IgD-negative memory B cell (primary cell): ENCODE results near the gene FBXW5. TPM values are rescaled to one million over a fixed set of nuclear protein-coding genes. Genes with fewer than 3 reads are reported as not detected.
A peak's percentile ranks its signal among the peaks of the same experiment; 100 is the strongest.

ENCODE experiments used
- H3K27ac Mint-ChIP-seq, 3 donors: one replicate each; pipeline ENCODE4 v1.8.0; 2020 to 2022; ENCODE audit warnings: mild to moderate bottlenecking in 3 of 3, mixed read lengths in 3 of 3, moderate library complexity in 1 of 3
- H3K27me3 Mint-ChIP-seq: one replicate; pipeline ENCODE4 v1.8.0; 2021; ENCODE audit warnings: mixed read lengths
- H3K36me3 Mint-ChIP-seq: one replicate; pipeline ENCODE4 v1.8.0; 2020; ENCODE audit warnings: mild to moderate bottlenecking, mixed read lengths
- H3K4me1 Mint-ChIP-seq, 3 donors: one replicate each; pipeline ENCODE4 v1.8.0; 2020 to 2022; ENCODE audit warnings: mixed read lengths in 3 of 3, mild to moderate bottlenecking in 1 of 3
- H3K4me3 Mint-ChIP-seq, 4 donors: one replicate each; pipeline ENCODE4 v1.8.0; 2020 to 2022; ENCODE audit warnings: mild to moderate bottlenecking in 4 of 4, mixed read lengths in 4 of 4, moderate library complexity in 3 of 4
- H3K9me3 Mint-ChIP-seq, 3 donors: one replicate each; pipeline ENCODE4 v1.8.0; 2020 to 2021; ENCODE audit warnings: mixed read lengths in 3 of 3, mild to moderate bottlenecking in 1 of 3
- polyA plus RNA-seq: library from polyadenylated mRNA; unstranded; fragments of 300-500 nt; fragmentation: Illumina TruSeq; gene quantifications from one replicate; pipeline ENCODE4 v1.2.3, GENCODE V29; 2021

Gene FBXW5
- polyA plus RNA-seq, 1 donor from 2014 or later = 108 TPM

- Mint-ChIP-seq H3K4me3 (peak overlapping the region in 1 of 4 donors; percentile 60), H3K4me1 (peaks cover 0 to 5% (median 2%) of the 10 kb centered on the region in 3 donors), H3K27me3 (peaks cover 3% of the 10 kb centered on the region), H3K9me3 (no peaks in the 10 kb centered on the region), H3K27ac (peak overlapping the region in 1 of 3 donors; percentile 84), H3K36me3 (no peaks in the 10 kb centered on the region)
These were observed 15.8 kb upstream of the FBXW5 start for GRCh38 chr9:136960212-136960937.

GRCh38 chr9:136958898-136959850, 14.6 kb upstream of the FBXW5 start:
- Mint-ChIP-seq H3K36me3 (no peaks in the 10 kb centered on the region), H3K4me3 (peak overlapping the region in 1 of 4 donors; percentile 51), H3K9me3 (no peaks in the 10 kb centered on the region), H3K27me3 (peaks cover 3% of the 10 kb centered on the region), H3K27ac (no peak overlapping the region), H3K4me1 (no peaks in the 10 kb centered on the region)

- Mint-ChIP-seq H3K36me3 (no peaks in the 10 kb centered on the region), H3K27me3 (peaks cover 3% of the 10 kb centered on the region), H3K9me3 (no peaks in the 10 kb centered on the region), H3K27ac (no peak overlapping the region), H3K4me3 (peak overlapping the region in 1 of 4 donors; percentile 39), H3K4me1 (no peaks in the 10 kb centered on the region)
These were observed 13.9 kb upstream of the FBXW5 start for GRCh38 chr9:136958473-136958872.

GRCh38 chr9:136957901-136958300, 13.4 kb upstream of the FBXW5 start:
- Mint-ChIP-seq H3K27ac (no peak overlapping the region), H3K4me3 (no peak overlapping the region), H3K36me3 (no peaks in the 10 kb centered on the region), H3K4me1 (no peaks in the 10 kb centered on the region), H3K9me3 (no peaks in the 10 kb centered on the region), H3K27me3 (peaks cover 3% of the 10 kb centered on the region)

GRCh38 chr9:136957461-136957860, 12.9 kb upstream of the FBXW5 start:
- Mint-ChIP-seq H3K4me3 (no peak overlapping the region), H3K36me3 (no peaks in the 10 kb centered on the region), H3K27ac (no peak overlapping the region), H3K27me3 (peaks cover 3% of the 10 kb centered on the region), H3K4me1 (no peaks in the 10 kb centered on the region), H3K9me3 (no peaks in the 10 kb centered on the region)

GRCh38 chr9:136956604-136957003, 12.1 kb upstream of the FBXW5 start:
- Mint-ChIP-seq H3K27me3 (peaks cover 3% of the 10 kb centered on the region), H3K27ac (no peak overlapping the region), H3K9me3 (no peaks in the 10 kb centered on the region), H3K36me3 (no peaks in the 10 kb centered on the region), H3K4me3 (peak overlapping the region in 1 of 4 donors; percentile 13), H3K4me1 (no peaks in the 10 kb centered on the region)

- peak overlapping the region in 1 of 4 donors; percentile 13 for H3K4me3 Mint-ChIP-seq
These were observed 11.4 kb upstream of the FBXW5 start for GRCh38 chr9:136955943-136956335.

GRCh38 chr9:136955202-136955942, 10.8 kb upstream of the FBXW5 start:
- Mint-ChIP-seq H3K4me3 (peak overlapping the region in 1 of 4 donors; percentile 17), H3K27me3 (peaks cover 3% of the 10 kb centered on the region), H3K4me1 (peaks cover 0 to 2% (median 0%) of the 10 kb centered on the region in 3 donors), H3K27ac (no peak overlapping the region), H3K9me3 (no peaks in the 10 kb centered on the region), H3K36me3 (no peaks in the 10 kb centered on the region)

More at GRCh38 chr9:136955943-136956335, 11.4 kb upstream of the FBXW5 start:
- Mint-ChIP-seq H3K36me3 (no peaks in the 10 kb centered on the region), H3K9me3 (no peaks in the 10 kb centered on the region), H3K27ac (no peak overlapping the region), H3K4me1 (no peaks in the 10 kb centered on the region), H3K27me3 (peaks cover 3% of the 10 kb centered on the region)

GRCh38 chr9:136954270-136955083, 9.9 kb upstream of the FBXW5 start:
- peaks cover 3% of the 10 kb centered on the region for H3K27me3 Mint-ChIP-seq
- no peaks in the 10 kb centered on the region for H3K36me3 Mint-ChIP-seq
- H3K27ac Mint-ChIP-seq = no peak overlapping the region
- no peak overlapping the region for H3K4me3 Mint-ChIP-seq
- peaks cover 0 to 3% (median 0%) of the 10 kb centered on the region in 3 donors for H3K4me1 Mint-ChIP-seq
- no peaks in the 10 kb centered on the region for H3K9me3 Mint-ChIP-seq

GRCh38 chr9:136953771-136954269, 9.3 kb upstream of the FBXW5 start:
- H3K9me3 Mint-ChIP-seq = no peaks in the 10 kb centered on the region
- H3K4me1 Mint-ChIP-seq = peaks cover 0 to 3% (median 2%) of the 10 kb centered on the region in 3 donors
- peaks cover 3% of the 10 kb centered on the region for H3K27me3 Mint-ChIP-seq
- no peak overlapping the region for H3K4me3 Mint-ChIP-seq
- no peaks in the 10 kb centered on the region for H3K36me3 Mint-ChIP-seq
- no peak overlapping the region for H3K27ac Mint-ChIP-seq

- Mint-ChIP-seq H3K27ac (no peak overlapping the region), H3K36me3 (no peaks in the 10 kb centered on the region), H3K4me1 (peaks cover 0 to 5% (median 4%) of the 10 kb centered on the region in 3 donors), H3K4me3 (no peak overlapping the region), H3K27me3 (peaks cover 2% of the 10 kb centered on the region), H3K9me3 (no peaks in the 10 kb centered on the region)
These were observed 8.6 kb upstream of the FBXW5 start for GRCh38 chr9:136952876-136953770.

GRCh38 chr9:136952321-136952850, 7.8 kb upstream of the FBXW5 start:
- H3K27ac Mint-ChIP-seq = no peak overlapping the region
- H3K4me1 Mint-ChIP-seq = peaks cover 0 to 6% (median 4%) of the 10 kb centered on the region in 3 donors
- H3K27me3 Mint-ChIP-seq = peaks cover 2% of the 10 kb centered on the region
- H3K36me3 Mint-ChIP-seq = no peaks in the 10 kb centered on the region
- H3K4me3 Mint-ChIP-seq = no peak overlapping the region
- H3K9me3 Mint-ChIP-seq = no peaks in the 10 kb centered on the region
